GM19455 (cell line): Measurements from ENCODE around the gene BTBD16.

Experiments
- ATAC-seq: cut with Tn5 transposase; IDR thresholded peaks from one replicate; pipeline ENCODE4 v1.9.1; 2021; ENCODE audit not compliant: unreplicated experiment

Gene BTBD16

GRCh38 chr10:122308417-122309141 is 37.5 kb downstream of the BTBD16 start:
- ATAC-seq = no peak

GRCh38 chr10:122310311-122311050 is 39.4 kb downstream of the BTBD16 start:
- ATAC-seq = no peak

GRCh38 chr10:122311051-122311410 is 39.9 kb downstream of the BTBD16 start:
- no peak for ATAC-seq

- no peak for ATAC-seq
These were observed 40.6 kb downstream of the BTBD16 start for GRCh38 chr10:122311716-122312115.

- ATAC-seq = no peak
These were observed 45.3 kb downstream of the BTBD16 start for GRCh38 chr10:122316224-122316884.

GRCh38 chr10:122321960-122322359 is 50.9 kb downstream of the BTBD16 start:
- ATAC-seq = no peak

GRCh38 chr10:122323189-122323588 is 52.1 kb downstream of the BTBD16 start:
- no peak for ATAC-seq

- ATAC-seq = no peak
These were observed 53.0 kb downstream of the BTBD16 start for GRCh38 chr10:122323941-122324675.

- ATAC-seq = no peak
These were observed 54.1 kb downstream of the BTBD16 start for GRCh38 chr10:122325235-122325634.

- ATAC-seq = no peak
These were observed 55.3 kb downstream of the BTBD16 start for GRCh38 chr10:122326385-122326784.

GRCh38 chr10:122326806-122327205 is 55.7 kb downstream of the BTBD16 start:
- no peak for ATAC-seq

GRCh38 chr10:122327237-122328206 is 56.4 kb downstream of the BTBD16 start:
- no peak for ATAC-seq

- ATAC-seq = no peak
These were observed 57.6 kb downstream of the BTBD16 start for GRCh38 chr10:122328676-122329075.

- no peak for ATAC-seq
These were observed 58.3 kb downstream of the BTBD16 start for GRCh38 chr10:122329416-122329815.

- no peak for ATAC-seq
These were observed 60.0 kb downstream of the BTBD16 start for GRCh38 chr10:122331100-122331499.

GRCh38 chr10:122331615-122332446 is 60.7 kb downstream of the BTBD16 start:
- no peak for ATAC-seq

- no peak for ATAC-seq
These were observed 61.9 kb downstream of the BTBD16 start for GRCh38 chr10:122333037-122333436.

GRCh38 chr10:122336332-122336731 is 65.2 kb downstream of the BTBD16 start:
- ATAC-seq = no peak

- no peak for ATAC-seq
These were observed 65.9 kb downstream of the BTBD16 start for GRCh38 chr10:122336961-122337360.
